ENCODE measurements around the gene STARD9.

DNA sequence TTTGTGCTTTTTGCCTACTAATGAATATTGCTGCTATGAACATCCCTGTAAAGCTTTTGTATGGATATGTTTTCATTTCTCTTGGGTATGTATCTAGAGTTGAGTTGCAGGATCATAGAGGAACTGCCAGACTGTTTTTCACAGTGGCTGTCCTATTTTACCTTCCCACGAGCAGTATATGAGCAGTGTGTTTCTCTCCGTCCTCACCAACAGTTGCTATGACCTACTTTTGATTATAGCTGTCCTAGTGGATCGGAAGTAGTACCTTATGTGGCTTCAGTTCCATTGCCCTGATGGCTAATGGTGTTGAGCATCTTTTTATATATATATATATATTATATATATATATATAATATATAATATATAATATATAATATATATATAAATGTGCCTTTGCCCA lies 136.3 kb downstream of the STARD9 start:
- TF ChIP-seq, protein P1, sequence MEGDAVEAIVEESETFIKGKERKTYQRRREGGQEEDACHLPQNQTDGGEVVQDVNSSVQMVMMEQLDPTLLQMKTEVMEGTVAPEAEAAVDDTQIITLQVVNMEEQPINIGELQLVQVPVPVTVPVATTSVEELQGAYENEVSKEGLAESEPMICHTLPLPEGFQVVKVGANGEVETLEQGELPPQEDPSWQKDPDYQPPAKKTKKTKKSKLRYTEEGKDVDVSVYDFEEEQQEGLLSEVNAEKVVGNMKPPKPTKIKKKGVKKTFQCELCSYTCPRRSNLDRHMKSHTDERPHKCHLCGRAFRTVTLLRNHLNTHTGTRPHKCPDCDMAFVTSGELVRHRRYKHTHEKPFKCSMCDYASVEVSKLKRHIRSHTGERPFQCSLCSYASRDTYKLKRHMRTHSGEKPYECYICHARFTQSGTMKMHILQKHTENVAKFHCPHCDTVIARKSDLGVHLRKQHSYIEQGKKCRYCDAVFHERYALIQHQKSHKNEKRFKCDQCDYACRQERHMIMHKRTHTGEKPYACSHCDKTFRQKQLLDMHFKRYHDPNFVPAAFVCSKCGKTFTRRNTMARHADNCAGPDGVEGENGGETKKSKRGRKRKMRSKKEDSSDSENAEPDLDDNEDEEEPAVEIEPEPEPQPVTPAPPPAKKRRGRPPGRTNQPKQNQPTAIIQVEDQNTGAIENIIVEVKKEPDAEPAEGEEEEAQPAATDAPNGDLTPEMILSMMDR (CRISPR knock-in tag; IDR thresholded peaks at IDR 0.05): no peak
- no peak for TF ChIP-seq CEBPZ (IDR thresholded peaks at IDR 0.05; ENCODE audit: low read length)
- TF ChIP-seq GPBP1L1 (CRISPR knock-in tag; IDR thresholded peaks at IDR 0.05): no peak
- TF ChIP-seq RBM22 (optimal IDR thresholded peaks at IDR 0.05; ENCODE audit: low read length): no peak
- TF ChIP-seq POLR2AphosphoS5 (IDR thresholded peaks at IDR 0.05; ENCODE audit: low read depth, low read length): no peak
